HepG2 (cell line): ENCODE measurements around the gene FAM181A.

Source experiments
- AGO2 ChIP-seq: fragments of 200-400 bp; formaldehyde crosslinking; optimal IDR thresholded peaks from 2 replicates; pipeline ENCODE3; 2017; ENCODE audit warnings: mild to moderate bottlenecking, low read depth, low read length, moderate library complexity
- FOXO1 ChIP-seq: sonication (generic); formaldehyde crosslinking; IDR thresholded peaks from 2 replicates; pipeline ENCODE4 v1.4.0; 2020; ENCODE audit warnings: missing genetic modification reagents
- HDAC2 ChIP-seq: sonication (generic); formaldehyde crosslinking; IDR thresholded peaks from 2 replicates; pipeline ENCODE4 v1.4.0; 2020; ENCODE audit warnings: missing genetic modification reagents
- HNF4G ChIP-seq, 2 experiments: sonication (generic) in 1 of 2; formaldehyde crosslinking in 1 of 2; IDR thresholded peaks; 2 replicates each; pipeline versions ENCODE4 v1.4.0 to v1.6.1; 2011 to 2020; ENCODE audit warnings: borderline replicate concordance in 2 of 2, low read depth in 2 of 2, mild to moderate bottlenecking in 2 of 2, low read length in 1 of 2, missing genetic modification reagents in 1 of 2, moderate library complexity in 1 of 2
- ONECUT2 ChIP-seq: sonication (generic); formaldehyde crosslinking; IDR thresholded peaks from 2 replicates; pipeline ENCODE4 v1.4.0; 2020; ENCODE audit warnings: missing genetic modification reagents
- SMAD1 ChIP-seq: sonication (generic); formaldehyde crosslinking; IDR thresholded peaks from 2 replicates; pipeline ENCODE4 v1.4.0; 2020; ENCODE audit warnings: missing genetic modification reagents, low read depth, mild to moderate bottlenecking, borderline replicate concordance
- U2AF1 ChIP-seq: fragments of 200-400 bp; formaldehyde crosslinking; optimal IDR thresholded peaks from 2 replicates; pipeline ENCODE3; 2017; ENCODE audit warnings: mild to moderate bottlenecking, low read depth, low read length
- ZFP36 ChIP-seq: fragments of 150-350 bp; IDR thresholded peaks from 2 replicates; pipeline ENCODE4 v1.6.1; 2018; ENCODE audit warnings: borderline replicate concordance, low read length, low read depth; ENCODE audit not compliant: partially characterized antibody
- ZNF326 ChIP-seq: sonication (generic); formaldehyde crosslinking; IDR thresholded peaks from 2 replicates; pipeline ENCODE4 v1.4.0; 2020; ENCODE audit warnings: missing genetic modification reagents, borderline replicate concordance
- ZNF510 ChIP-seq: sonication (generic); formaldehyde crosslinking; IDR thresholded peaks from 2 replicates; pipeline ENCODE4 v1.4.0; 2020; ENCODE audit warnings: low read depth, mild to moderate bottlenecking, missing genetic modification reagents
- TF ChIP-seq, protein P1 (sequence below): sonication (generic); formaldehyde crosslinking; IDR thresholded peaks from 2 replicates; pipeline ENCODE4 v1.5.0; 2020; ENCODE audit warnings: mild to moderate bottlenecking, missing genetic modification reagents, moderate library complexity
- TF ChIP-seq, protein P2 (sequence below), 2 experiments: fragments of 450-650 bp in 1 of 2; sonication (generic) in 1 of 2; formaldehyde crosslinking; IDR thresholded peaks; 2 replicates each; pipeline versions ENCODE4 v1.5.0 to v1.8.0; 2020 to 2022; ENCODE audit warnings: mild to moderate bottlenecking in 1 of 2, missing genetic modification reagents in 1 of 2
- TF ChIP-seq, protein P3 (sequence below): sonication (generic); formaldehyde crosslinking; IDR thresholded peaks from 2 replicates; pipeline ENCODE4 v1.8.0; 2022; ENCODE audit warnings: mild to moderate bottlenecking, missing genetic modification reagents; ENCODE audit not compliant: insufficient replicate concordance

GRCh38 chr14:93892923-93893558 is 34.1 kb upstream of the FAM181A start:
- TF ChIP-seq SMAD1 (CRISPR knock-in tag), result no peak
- no peak for TF ChIP-seq ZFP36
- no peak for TF ChIP-seq HDAC2 (CRISPR knock-in tag)
- TF ChIP-seq, protein P1, sequence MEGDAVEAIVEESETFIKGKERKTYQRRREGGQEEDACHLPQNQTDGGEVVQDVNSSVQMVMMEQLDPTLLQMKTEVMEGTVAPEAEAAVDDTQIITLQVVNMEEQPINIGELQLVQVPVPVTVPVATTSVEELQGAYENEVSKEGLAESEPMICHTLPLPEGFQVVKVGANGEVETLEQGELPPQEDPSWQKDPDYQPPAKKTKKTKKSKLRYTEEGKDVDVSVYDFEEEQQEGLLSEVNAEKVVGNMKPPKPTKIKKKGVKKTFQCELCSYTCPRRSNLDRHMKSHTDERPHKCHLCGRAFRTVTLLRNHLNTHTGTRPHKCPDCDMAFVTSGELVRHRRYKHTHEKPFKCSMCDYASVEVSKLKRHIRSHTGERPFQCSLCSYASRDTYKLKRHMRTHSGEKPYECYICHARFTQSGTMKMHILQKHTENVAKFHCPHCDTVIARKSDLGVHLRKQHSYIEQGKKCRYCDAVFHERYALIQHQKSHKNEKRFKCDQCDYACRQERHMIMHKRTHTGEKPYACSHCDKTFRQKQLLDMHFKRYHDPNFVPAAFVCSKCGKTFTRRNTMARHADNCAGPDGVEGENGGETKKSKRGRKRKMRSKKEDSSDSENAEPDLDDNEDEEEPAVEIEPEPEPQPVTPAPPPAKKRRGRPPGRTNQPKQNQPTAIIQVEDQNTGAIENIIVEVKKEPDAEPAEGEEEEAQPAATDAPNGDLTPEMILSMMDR (CRISPR knock-in tag), result peak; percentile 89
- TF ChIP-seq HNF4G (IDR thresholded peaks at IDR 0.05; ENCODE audit: borderline replicate concordance, low read depth, low read length), result no peak
- no peak for TF ChIP-seq HNF4G (CRISPR knock-in tag; IDR thresholded peaks at IDR 0.05; ENCODE audit: borderline replicate concordance, low read depth)
- no peak for TF ChIP-seq ZNF326 (CRISPR knock-in tag)
- TF ChIP-seq, protein P2, sequence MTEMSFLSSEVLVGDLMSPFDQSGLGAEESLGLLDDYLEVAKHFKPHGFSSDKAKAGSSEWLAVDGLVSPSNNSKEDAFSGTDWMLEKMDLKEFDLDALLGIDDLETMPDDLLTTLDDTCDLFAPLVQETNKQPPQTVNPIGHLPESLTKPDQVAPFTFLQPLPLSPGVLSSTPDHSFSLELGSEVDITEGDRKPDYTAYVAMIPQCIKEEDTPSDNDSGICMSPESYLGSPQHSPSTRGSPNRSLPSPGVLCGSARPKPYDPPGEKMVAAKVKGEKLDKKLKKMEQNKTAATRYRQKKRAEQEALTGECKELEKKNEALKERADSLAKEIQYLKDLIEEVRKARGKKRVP (CRISPR knock-in tag; IDR thresholded peaks at IDR 0.05), result no peak
- no peak for TF ChIP-seq ZNF510
- TF ChIP-seq, protein P3, sequence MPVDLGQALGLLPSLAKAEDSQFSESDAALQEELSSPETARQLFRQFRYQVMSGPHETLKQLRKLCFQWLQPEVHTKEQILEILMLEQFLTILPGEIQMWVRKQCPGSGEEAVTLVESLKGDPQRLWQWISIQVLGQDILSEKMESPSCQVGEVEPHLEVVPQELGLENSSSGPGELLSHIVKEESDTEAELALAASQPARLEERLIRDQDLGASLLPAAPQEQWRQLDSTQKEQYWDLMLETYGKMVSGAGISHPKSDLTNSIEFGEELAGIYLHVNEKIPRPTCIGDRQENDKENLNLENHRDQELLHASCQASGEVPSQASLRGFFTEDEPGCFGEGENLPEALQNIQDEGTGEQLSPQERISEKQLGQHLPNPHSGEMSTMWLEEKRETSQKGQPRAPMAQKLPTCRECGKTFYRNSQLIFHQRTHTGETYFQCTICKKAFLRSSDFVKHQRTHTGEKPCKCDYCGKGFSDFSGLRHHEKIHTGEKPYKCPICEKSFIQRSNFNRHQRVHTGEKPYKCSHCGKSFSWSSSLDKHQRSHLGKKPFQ, result no peak
- TF ChIP-seq U2AF1, result no peak
- no peak for TF ChIP-seq AGO2
- peak; percentile 36; the same call in 1 of the 2 replicates for TF ChIP-seq FOXO1 (CRISPR knock-in tag)
- no peak for TF ChIP-seq ONECUT2
